K562 (cell line): ENCODE results near the gene TBC1D2. TPM values are rescaled to one million over a fixed set of nuclear protein-coding genes. Genes with fewer than 3 reads are reported as not detected.

ENCODE experiments used
- ASH1L ChIP-seq: fragments of 450-650 bp; IDR thresholded peaks from 2 replicates; pipeline ENCODE4 v1.6.1; 2018; ENCODE audit warnings: borderline replicate concordance, mild to moderate bottlenecking, low read depth; ENCODE audit not compliant: partially characterized antibody
- BHLHE40 ChIP-seq: IDR thresholded peaks from 2 replicates; pipeline ENCODE4 v1.6.1; 2011; ENCODE audit warnings: low read length, improper control_type of control experiment
- CTBP1 ChIP-seq: fragments of 450-650 bp; IDR thresholded peaks from 2 replicates; pipeline ENCODE4 v1.6.1; 2016; ENCODE audit warnings: borderline replicate concordance
- NBN ChIP-seq: fragments of 450-650 bp; IDR thresholded peaks from 2 replicates; pipeline ENCODE4 v1.6.1; 2016; ENCODE audit warnings: low read depth, mild to moderate bottlenecking
- NR2F6 ChIP-seq: fragments of 450-650 bp; formaldehyde crosslinking; IDR thresholded peaks from 2 replicates; pipeline ENCODE4 v1.4.0; 2020; ENCODE audit warnings: mild to moderate bottlenecking
- PCBP1 ChIP-seq: fragments of 200-400 bp; formaldehyde crosslinking; IDR thresholded peaks from 2 replicates; pipeline ENCODE4 v1.6.1; 2018; ENCODE audit warnings: mild to moderate bottlenecking, low read depth, low read length; ENCODE audit not compliant: poor library complexity, severe bottlenecking
- RBBP5 ChIP-seq: fragments of 200-600 bp; sonication (generic); IDR thresholded peaks from 2 replicates; pipeline ENCODE4 v1.6.1; 2012; ENCODE audit warnings: borderline replicate concordance, mild to moderate bottlenecking, low read length, control low read depth, inconsistent platforms; ENCODE audit not compliant: insufficient read depth, poor library complexity, severe bottlenecking
- RBM39 ChIP-seq: fragments of 200-400 bp; formaldehyde crosslinking; optimal IDR thresholded peaks from 2 replicates; pipeline ENCODE3; 2018; ENCODE audit warnings: low read depth, low read length
- RCOR1 ChIP-seq, 2 experiments: IDR thresholded peaks; 2 replicates each; pipeline ENCODE4 v1.6.1; 2012; ENCODE audit warnings: low read depth in 2 of 2, low read length in 2 of 2, borderline replicate concordance in 1 of 2, improper control_type of control experiment in 1 of 2
- ZNF263 ChIP-seq: sonication (generic); formaldehyde crosslinking; IDR thresholded peaks from 2 replicates; pipeline ENCODE4 v1.8.0; 2022; ENCODE audit warnings: mild to moderate bottlenecking, missing genetic modification reagents, borderline replicate concordance
- polyA plus RNA-seq, 8 experiments: library from polyadenylated mRNA; depleted of rRNA in 4 of 8; stranded (reverse) in 5 of 8; unstranded in 3 of 8; fragments of >200 nt; fragmentation: Nextera tagmentation in 2 of 8; fragmentation: Illumina TruSeq in 1 of 8; extraction: Ambion mirVana in 2 of 8; extraction: Trizol in 1 of 8; gene quantifications; 2 replicates each; pipeline versions ENCODE4 v1.2.1 to v1.2.3, GENCODE V29; 2011 to 2014; ENCODE audit warnings: inconsistent platforms in 1 of 8, missing spikeins in 1 of 8
- total RNA-seq, 7 experiments: library from RNA; depleted of rRNA in 6 of 7; stranded (reverse); fragments of >200 nt in 6 of 7; fragmentation: Illumina TruSeq in 2 of 7; extraction: Trizol in 2 of 7; gene quantifications; 2 replicates each; pipeline versions ENCODE4 v1.2.1 to v1.2.3, GENCODE V29; 2011 to 2021; ENCODE audit warnings: low replicate concordance in 1 of 7
- TF ChIP-seq, protein P1 (sequence below): fragments of 450-650 bp; IDR thresholded peaks from 2 replicates; pipeline ENCODE4 v1.6.1; 2018; ENCODE audit not compliant: partially characterized antibody
- TF ChIP-seq, protein P2 (sequence below): fragments of 250-450 bp; sonication (Bioruptor Pico); IDR thresholded peaks from 2 replicates; pipeline ENCODE4 v1.8.0; 2022; ENCODE audit warnings: moderate library complexity, mild to moderate bottlenecking, inconsistent platforms
- TF ChIP-seq, protein P3 (sequence below): sonication (generic); formaldehyde crosslinking; IDR thresholded peaks from 2 replicates; pipeline ENCODE4 v1.8.0; 2023; ENCODE audit warnings: mild to moderate bottlenecking, missing genetic modification reagents
- TF ChIP-seq, protein P4 (sequence below): fragments of 250-450 bp; sonication (Bioruptor Pico); IDR thresholded peaks from 2 replicates; pipeline ENCODE4 v1.5.0; 2021
- TF ChIP-seq, protein P5 (sequence below), 2 experiments: fragments of 450-650 bp in 1 of 2; IDR thresholded peaks; 2 replicates each; pipeline ENCODE4 v1.6.1; 2011 to 2017; ENCODE audit warnings: low read depth in 2 of 2, antibody characterized with exemption in 1 of 2, borderline replicate concordance in 1 of 2, low read length in 1 of 2, mild to moderate bottlenecking in 1 of 2, mixed read lengths in 1 of 2; ENCODE audit not compliant: control insufficient read depth in 1 of 2

The TBC1D2 gene
- total and polyA plus RNA-seq, 9 of the 15 experiments (the other 6 are each of a cell fraction or from before 2014, with no cell fraction given) = 0.10 to 7.0 (median 2.5) TPM

DNA sequence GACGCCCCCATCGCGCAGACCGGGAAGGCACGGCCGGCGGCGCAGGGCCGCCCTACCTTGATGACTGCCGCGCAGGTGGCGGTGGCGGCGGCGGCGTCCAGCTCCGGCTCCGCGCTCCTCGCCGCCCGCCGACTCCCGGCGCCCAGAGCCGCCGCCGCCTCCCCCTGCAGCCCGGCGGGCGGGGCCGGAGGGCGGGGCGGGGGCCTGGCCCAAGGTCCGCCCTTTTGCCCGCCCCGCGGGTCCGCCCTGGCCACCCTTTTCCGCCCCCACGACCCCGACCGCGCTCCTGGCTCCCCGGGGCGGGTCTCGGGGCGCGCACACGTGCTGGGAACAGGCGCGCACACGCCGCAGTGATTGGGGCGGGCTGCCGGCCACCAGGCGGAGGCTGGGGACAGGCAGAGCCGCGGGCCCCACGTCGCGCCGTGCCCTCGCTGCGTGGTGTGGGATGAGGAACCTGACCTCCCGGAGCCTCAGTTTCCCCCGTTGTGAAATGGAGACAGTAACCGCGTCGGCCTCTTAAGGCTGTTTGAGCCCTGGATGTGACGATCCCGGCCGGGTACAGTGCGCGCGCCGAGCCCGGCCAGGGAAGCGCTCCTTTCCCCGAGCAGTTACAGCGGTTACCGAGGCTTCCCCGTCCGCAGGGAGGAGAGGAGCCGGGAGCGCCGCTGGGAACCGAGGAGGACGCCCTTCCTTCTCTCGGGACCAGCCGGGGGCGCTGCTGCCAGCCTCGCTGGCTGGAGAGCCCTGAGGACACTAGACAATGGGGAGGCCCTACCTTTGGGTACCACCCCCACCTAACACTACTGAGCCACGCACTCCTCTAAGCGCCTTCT lies 62.7 kb downstream of the TBC1D2 start, which contains the start of gene CORO2A (continued):
- TF ChIP-seq, protein P1, sequence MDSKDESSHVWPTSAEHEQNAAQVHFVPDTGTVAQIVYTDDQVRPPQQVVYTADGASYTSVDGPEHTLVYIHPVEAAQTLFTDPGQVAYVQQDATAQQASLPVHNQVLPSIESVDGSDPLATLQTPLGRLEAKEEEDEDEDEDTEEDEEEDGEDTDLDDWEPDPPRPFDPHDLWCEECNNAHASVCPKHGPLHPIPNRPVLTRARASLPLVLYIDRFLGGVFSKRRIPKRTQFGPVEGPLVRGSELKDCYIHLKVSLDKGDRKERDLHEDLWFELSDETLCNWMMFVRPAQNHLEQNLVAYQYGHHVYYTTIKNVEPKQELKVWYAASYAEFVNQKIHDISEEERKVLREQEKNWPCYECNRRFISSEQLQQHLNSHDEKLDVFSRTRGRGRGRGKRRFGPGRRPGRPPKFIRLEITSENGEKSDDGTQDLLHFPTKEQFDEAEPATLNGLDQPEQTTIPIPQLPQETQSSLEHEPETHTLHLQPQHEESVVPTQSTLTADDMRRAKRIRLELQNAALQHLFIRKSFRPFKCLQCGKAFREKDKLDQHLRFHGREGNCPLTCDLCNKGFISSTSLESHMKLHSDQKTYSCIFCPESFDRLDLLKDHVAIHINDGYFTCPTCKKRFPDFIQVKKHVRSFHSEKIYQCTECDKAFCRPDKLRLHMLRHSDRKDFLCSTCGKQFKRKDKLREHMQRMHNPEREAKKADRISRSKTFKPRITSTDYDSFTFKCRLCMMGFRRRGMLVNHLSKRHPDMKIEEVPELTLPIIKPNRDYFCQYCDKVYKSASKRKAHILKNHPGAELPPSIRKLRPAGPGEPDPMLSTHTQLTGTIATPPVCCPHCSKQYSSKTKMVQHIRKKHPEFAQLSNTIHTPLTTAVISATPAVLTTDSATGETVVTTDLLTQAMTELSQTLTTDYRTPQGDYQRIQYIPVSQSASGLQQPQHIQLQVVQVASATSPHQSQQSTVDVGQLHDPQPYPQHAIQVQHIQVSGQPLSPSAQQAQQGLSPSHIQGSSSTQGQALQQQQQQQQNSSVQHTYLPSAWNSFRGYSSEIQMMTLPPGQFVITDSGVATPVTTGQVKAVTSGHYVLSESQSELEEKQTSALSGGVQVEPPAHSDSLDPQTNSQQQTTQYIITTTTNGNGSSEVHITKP = peak; percentile 49
- TF ChIP-seq, protein P2, sequence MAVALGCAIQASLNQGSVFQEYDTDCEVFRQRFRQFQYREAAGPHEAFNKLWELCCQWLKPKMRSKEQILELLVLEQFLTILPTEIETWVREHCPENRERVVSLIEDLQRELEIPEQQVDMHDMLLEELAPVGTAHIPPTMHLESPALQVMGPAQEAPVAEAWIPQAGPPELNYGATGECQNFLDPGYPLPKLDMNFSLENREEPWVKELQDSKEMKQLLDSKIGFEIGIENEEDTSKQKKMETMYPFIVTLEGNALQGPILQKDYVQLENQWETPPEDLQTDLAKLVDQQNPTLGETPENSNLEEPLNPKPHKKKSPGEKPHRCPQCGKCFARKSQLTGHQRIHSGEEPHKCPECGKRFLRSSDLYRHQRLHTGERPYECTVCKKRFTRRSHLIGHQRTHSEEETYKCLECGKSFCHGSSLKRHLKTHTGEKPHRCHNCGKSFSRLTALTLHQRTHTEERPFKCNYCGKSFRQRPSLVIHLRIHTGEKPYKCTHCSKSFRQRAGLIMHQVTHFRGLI = no peak
- TF ChIP-seq PCBP1 (no peak), RBBP5 (peak; percentile 57), ASH1L (no peak), RCOR1 (IDR thresholded peaks at IDR 0.05; ENCODE audit: borderline replicate concordance in 1 of 2, low read depth in 2 of 2, low read length in 2 of 2) (peak in 1 of 2 experiments; percentile 45; a peak in 1 of 4 replicates), ZNF263 (CRISPR knock-in tag) (peak; percentile 38; the same call in 1 of the 2 replicates), NBN (0 out of 2 replicates have a peak, but pooled peaks have one; percentile 58), NR2F6 (no peak), BHLHE40 (peak; percentile 82), RBM39 (no peak), CTBP1 (peak; percentile 91)
- TF ChIP-seq, protein P3, sequence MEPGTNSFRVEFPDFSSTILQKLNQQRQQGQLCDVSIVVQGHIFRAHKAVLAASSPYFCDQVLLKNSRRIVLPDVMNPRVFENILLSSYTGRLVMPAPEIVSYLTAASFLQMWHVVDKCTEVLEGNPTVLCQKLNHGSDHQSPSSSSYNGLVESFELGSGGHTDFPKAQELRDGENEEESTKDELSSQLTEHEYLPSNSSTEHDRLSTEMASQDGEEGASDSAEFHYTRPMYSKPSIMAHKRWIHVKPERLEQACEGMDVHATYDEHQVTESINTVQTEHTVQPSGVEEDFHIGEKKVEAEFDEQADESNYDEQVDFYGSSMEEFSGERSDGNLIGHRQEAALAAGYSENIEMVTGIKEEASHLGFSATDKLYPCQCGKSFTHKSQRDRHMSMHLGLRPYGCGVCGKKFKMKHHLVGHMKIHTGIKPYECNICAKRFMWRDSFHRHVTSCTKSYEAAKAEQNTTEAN (CRISPR knock-in tag) = peak; percentile 72
- TF ChIP-seq, protein P4, sequence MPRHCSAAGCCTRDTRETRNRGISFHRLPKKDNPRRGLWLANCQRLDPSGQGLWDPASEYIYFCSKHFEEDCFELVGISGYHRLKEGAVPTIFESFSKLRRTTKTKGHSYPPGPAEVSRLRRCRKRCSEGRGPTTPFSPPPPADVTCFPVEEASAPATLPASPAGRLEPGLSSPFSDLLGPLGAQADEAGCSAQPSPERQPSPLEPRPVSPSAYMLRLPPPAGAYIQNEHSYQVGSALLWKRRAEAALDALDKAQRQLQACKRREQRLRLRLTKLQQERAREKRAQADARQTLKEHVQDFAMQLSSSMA (CRISPR knock-in tag) = no peak
- TF ChIP-seq, protein P5, sequence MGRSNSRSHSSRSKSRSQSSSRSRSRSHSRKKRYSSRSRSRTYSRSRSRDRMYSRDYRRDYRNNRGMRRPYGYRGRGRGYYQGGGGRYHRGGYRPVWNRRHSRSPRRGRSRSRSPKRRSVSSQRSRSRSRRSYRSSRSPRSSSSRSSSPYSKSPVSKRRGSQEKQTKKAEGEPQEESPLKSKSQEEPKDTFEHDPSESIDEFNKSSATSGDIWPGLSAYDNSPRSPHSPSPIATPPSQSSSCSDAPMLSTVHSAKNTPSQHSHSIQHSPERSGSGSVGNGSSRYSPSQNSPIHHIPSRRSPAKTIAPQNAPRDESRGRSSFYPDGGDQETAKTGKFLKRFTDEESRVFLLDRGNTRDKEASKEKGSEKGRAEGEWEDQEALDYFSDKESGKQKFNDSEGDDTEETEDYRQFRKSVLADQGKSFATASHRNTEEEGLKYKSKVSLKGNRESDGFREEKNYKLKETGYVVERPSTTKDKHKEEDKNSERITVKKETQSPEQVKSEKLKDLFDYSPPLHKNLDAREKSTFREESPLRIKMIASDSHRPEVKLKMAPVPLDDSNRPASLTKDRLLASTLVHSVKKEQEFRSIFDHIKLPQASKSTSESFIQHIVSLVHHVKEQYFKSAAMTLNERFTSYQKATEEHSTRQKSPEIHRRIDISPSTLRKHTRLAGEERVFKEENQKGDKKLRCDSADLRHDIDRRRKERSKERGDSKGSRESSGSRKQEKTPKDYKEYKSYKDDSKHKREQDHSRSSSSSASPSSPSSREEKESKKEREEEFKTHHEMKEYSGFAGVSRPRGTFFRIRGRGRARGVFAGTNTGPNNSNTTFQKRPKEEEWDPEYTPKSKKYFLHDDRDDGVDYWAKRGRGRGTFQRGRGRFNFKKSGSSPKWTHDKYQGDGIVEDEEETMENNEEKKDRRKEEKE (IDR thresholded peaks at IDR 0.05; ENCODE audit: borderline replicate concordance in 1 of 2, control insufficient read depth in 1 of 2, low read depth in 2 of 2, low read length in 1 of 2) = no peak
